Activated CD8-positive, alpha-beta memory T cell treated with anti-CD3 and anti-CD28 coated beads for 4 hours (primary cell): ENCODE measurements around the gene HEPACAM.

Experiments
- DNase-seq, 2 donors: peaks; one replicate each; pipeline ENCODE4 v3.0.0-alpha.2; 2020; ENCODE audit warnings: low read depth in 2 of 2

Gene HEPACAM

GRCh38 chr11:124899383-124900145 lies 36.3 kb downstream of the HEPACAM start:
- no peak for DNase-seq

GRCh38 chr11:124898711-124899110 lies 37.1 kb downstream of the HEPACAM start:
- no peak for DNase-seq

GRCh38 chr11:124898263-124898680 lies 37.6 kb downstream of the HEPACAM start:
- no peak for DNase-seq

- no peak for DNase-seq
Measured at GRCh38 chr11:124897674-124898262, 38.1 kb downstream of the HEPACAM start, which contains the start of gene ROBO4. Gene ROBO4, minus strand, starts transcription at chr11:124897865. Its CDS starts 70 bp downstream, at chr11:124897795.

- DNase-seq: no peak
Measured at GRCh38 chr11:124896821-124897391, 38.9 kb downstream of the HEPACAM start.

GRCh38 chr11:124896071-124896750 lies 39.6 kb downstream of the HEPACAM start:
- DNase-seq: no peak

- DNase-seq: no peak
Measured at GRCh38 chr11:124895471-124895971, 40.3 kb downstream of the HEPACAM start.

- no peak for DNase-seq
Measured at GRCh38 chr11:124894606-124895430, 41.0 kb downstream of the HEPACAM start.

- no peak for DNase-seq
Measured at GRCh38 chr11:124893781-124894401, 42.0 kb downstream of the HEPACAM start.

- no peak for DNase-seq
Measured at GRCh38 chr11:124892750-124893454, 42.9 kb downstream of the HEPACAM start.

- no peak for DNase-seq
Measured at GRCh38 chr11:124892146-124892545, 43.7 kb downstream of the HEPACAM start.

GRCh38 chr11:124891373-124891861 lies 44.4 kb downstream of the HEPACAM start:
- DNase-seq: no peak

GRCh38 chr11:124890683-124891372 lies 45.0 kb downstream of the HEPACAM start:
- no peak for DNase-seq

- DNase-seq: no peak
Measured at GRCh38 chr11:124890151-124890550, 45.7 kb downstream of the HEPACAM start.

GRCh38 chr11:124889191-124890091 lies 46.4 kb downstream of the HEPACAM start:
- no peak for DNase-seq

GRCh38 chr11:124887667-124888013 lies 48.2 kb downstream of the HEPACAM start:
- no peak for DNase-seq

GRCh38 chr11:124886978-124887666 lies 48.7 kb downstream of the HEPACAM start:
- DNase-seq: no peak

- no peak for DNase-seq
Measured at GRCh38 chr11:124886476-124886875, 49.4 kb downstream of the HEPACAM start.
